ENCODE results near the gene SYNDIG1.

Gene SYNDIG1

DNA sequence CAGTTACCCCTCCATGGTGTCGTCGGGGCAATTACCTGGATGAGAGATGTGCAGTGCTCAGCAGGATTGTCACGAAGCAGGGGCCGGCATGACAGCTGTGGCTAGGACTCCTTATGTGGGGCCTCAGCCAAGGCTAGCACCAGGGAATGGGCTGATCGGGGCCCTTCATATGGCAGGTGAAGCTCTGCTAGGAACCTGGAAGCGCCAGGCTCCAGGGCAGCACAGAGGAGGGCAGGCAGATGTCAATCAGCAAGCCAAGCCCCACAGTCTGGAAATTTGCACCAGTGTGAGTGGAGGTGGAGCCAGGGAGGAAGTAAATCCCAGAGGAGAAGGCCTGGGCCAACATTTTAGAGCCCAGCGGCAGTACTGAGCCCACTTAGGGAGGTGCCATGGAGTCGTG lies 21.2 kb downstream of the SYNDIG1 start:
- H3K36me3 Mint-ChIP-seq (ENCODE audit: low read depth) = no peaks in the 10 kb centered on the region
- H3K27me3 Mint-ChIP-seq = no peaks in the 10 kb centered on the region
- H3K4me3 Mint-ChIP-seq = no peak overlapping the region
- no peaks in the 10 kb centered on the region for H3K4me1 Mint-ChIP-seq (ENCODE audit: low read depth)
- H3K9me3 Mint-ChIP-seq = no peaks in the 10 kb centered on the region
- no peak overlapping the region for H3K27ac Mint-ChIP-seq

DNA sequence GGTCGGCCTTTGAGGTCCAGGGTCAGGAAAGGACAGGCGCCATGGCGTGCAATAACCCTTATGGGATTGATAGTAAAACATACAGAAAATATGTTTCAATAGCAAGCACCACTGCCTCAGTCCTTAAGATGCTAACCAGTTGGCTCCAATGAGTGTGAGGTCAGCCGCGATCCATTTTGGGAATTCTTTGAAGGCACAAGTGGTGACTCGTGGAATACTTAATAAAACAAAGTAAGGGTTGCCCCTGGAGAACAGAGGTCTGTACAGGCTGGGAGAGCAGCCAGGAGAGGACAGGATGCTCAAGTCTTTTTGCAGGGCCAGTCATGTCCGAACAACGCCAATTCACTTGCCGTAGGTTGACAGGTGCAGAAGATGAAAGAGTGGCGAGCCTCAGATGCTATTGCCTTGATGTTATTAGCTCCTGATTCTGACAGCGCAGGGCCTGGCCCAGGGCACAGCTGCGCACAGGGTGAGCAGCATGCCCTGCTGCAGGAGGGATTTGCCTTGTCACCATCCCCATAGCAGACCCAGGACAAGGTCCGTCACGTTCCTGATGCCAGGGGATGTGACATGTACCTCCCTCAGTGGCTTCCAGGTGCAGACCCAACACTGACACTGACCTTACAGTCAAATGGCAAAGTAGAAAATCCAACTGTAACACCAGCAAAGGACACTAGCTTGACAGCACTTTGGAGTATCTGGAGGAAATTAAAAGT lies 21.8 kb downstream of the SYNDIG1 start:
- Mint-ChIP-seq H3K4me3 (no peak overlapping the region), H3K9me3 (no peaks in the 10 kb centered on the region), H3K4me1 (ENCODE audit: low read depth) (no peaks in the 10 kb centered on the region), H3K27ac (no peak overlapping the region), H3K36me3 (ENCODE audit: low read depth) (no peaks in the 10 kb centered on the region), H3K27me3 (no peaks in the 10 kb centered on the region)

DNA sequence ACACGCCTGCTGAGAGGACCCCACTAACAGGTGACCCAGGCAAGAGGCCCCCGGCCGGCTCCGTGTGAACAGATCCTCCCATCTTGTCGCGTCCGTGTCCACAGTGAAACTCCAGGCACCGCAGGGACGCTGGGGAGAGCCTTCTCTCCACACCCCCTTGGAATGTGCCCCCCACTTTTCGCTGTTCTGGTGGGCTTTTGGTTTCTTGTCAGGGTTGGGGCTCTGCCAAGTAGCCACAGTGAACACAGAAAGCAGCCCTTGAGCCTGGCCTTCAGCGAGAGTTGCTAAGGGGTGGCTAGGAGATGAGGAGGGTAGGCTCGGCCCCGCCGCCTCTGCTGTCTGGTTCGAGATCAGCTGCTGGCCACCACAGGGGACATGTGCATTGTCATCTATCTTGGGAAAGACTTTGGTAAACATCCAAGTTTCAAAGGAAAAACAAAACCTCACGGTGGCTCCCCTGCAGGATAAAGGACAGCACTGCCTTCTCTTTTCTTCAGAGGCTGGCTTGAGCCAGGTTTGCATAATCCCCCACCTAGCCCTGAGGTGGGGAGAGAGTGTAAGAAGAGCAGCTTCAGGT lies 22.7 kb downstream of the SYNDIG1 start:
- no peaks in the 10 kb centered on the region for H3K27me3 Mint-ChIP-seq
- no peak overlapping the region for H3K27ac Mint-ChIP-seq
- H3K4me1 Mint-ChIP-seq (ENCODE audit: low read depth) = no peaks in the 10 kb centered on the region
- H3K4me3 Mint-ChIP-seq = no peak overlapping the region
- no peaks in the 10 kb centered on the region for H3K36me3 Mint-ChIP-seq (ENCODE audit: low read depth)
- no peaks in the 10 kb centered on the region for H3K9me3 Mint-ChIP-seq

DNA sequence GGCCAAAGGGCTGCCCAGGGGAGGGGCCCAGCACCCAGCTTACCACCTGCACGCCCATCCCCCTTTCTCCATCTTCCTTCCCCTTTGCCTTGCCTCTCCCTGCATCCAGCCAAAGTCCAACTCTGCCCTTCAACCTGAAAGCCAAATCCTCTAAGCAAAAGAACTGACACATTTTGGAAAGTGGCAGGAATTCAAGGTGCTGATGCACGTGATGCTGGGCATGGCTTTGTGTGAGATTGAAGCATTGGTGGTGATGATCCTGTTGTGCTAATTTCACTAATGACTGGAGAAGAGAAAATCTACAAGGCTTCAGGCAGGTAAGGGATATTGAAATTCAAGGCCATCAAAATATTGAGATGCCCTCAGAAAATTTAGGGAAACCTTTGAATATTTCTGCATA lies 23.3 kb downstream of the SYNDIG1 start:
- H3K9me3 Mint-ChIP-seq = no peaks in the 10 kb centered on the region
- H3K4me1 Mint-ChIP-seq (ENCODE audit: low read depth) = no peaks in the 10 kb centered on the region
- H3K27ac Mint-ChIP-seq = no peak overlapping the region
- H3K27me3 Mint-ChIP-seq = no peaks in the 10 kb centered on the region
- no peak overlapping the region for H3K4me3 Mint-ChIP-seq
- H3K36me3 Mint-ChIP-seq (ENCODE audit: low read depth) = no peaks in the 10 kb centered on the region

- no peak overlapping the region for H3K4me3 Mint-ChIP-seq
- no peaks in the 10 kb centered on the region for H3K4me1 Mint-ChIP-seq (ENCODE audit: low read depth)
- H3K27ac Mint-ChIP-seq = no peak overlapping the region
- no peaks in the 10 kb centered on the region for H3K36me3 Mint-ChIP-seq (ENCODE audit: low read depth)
- no peaks in the 10 kb centered on the region for H3K27me3 Mint-ChIP-seq
- no peaks in the 10 kb centered on the region for H3K9me3 Mint-ChIP-seq
These were observed 23.8 kb downstream of the SYNDIG1 start for GRCh38 chr20:24493181-24493580.

GRCh38 chr20:24493661-24494459 lies 24.4 kb downstream of the SYNDIG1 start:
- Mint-ChIP-seq H3K4me1 (ENCODE audit: low read depth) (no peaks in the 10 kb centered on the region), H3K9me3 (no peaks in the 10 kb centered on the region)

GRCh38 chr20:24494460-24494920 lies 25.1 kb downstream of the SYNDIG1 start:
- Mint-ChIP-seq H3K4me1 (ENCODE audit: low read depth) (no peaks in the 10 kb centered on the region), H3K27me3 (no peaks in the 10 kb centered on the region), H3K9me3 (no peaks in the 10 kb centered on the region), H3K27ac (no peak overlapping the region), H3K36me3 (ENCODE audit: low read depth) (no peaks in the 10 kb centered on the region), H3K4me3 (no peak overlapping the region)

More at GRCh38 chr20:24493661-24494459, 24.4 kb downstream of the SYNDIG1 start:
- no peaks in the 10 kb centered on the region for H3K27me3 Mint-ChIP-seq
- no peak overlapping the region for H3K4me3 Mint-ChIP-seq
- H3K36me3 Mint-ChIP-seq (ENCODE audit: low read depth) = no peaks in the 10 kb centered on the region
- no peak overlapping the region for H3K27ac Mint-ChIP-seq

DNA sequence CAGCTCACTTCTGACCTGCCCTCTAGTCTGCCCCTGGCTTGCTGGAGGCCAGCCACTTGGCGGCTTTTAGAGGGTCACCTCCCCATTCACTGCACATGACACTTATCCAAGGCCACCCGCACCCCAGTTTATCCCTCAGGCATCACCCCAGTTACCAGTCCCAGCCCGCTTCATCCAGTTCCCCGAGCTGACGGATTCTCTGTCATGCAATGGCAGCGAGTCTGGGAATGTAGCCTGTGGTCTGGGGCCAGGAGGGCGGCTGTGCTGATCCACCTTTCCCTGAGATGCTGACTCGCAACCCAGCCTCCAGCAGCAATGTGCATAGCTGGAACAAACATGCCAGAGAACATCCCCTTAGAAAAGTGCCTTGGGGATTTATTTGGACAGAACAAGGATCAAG lies 25.8 kb downstream of the SYNDIG1 start:
- H3K27ac Mint-ChIP-seq = no peak overlapping the region
- no peaks in the 10 kb centered on the region for H3K36me3 Mint-ChIP-seq (ENCODE audit: low read depth)
- no peaks in the 10 kb centered on the region for H3K4me1 Mint-ChIP-seq (ENCODE audit: low read depth)
- H3K4me3 Mint-ChIP-seq = no peak overlapping the region
- H3K9me3 Mint-ChIP-seq = no peaks in the 10 kb centered on the region
- H3K27me3 Mint-ChIP-seq = no peaks in the 10 kb centered on the region

GRCh38 chr20:24497851-24498250 lies 28.4 kb downstream of the SYNDIG1 start:
- Mint-ChIP-seq H3K27ac (no peak overlapping the region), H3K4me3 (no peak overlapping the region), H3K4me1 (ENCODE audit: low read depth) (no peaks in the 10 kb centered on the region), H3K9me3 (no peaks in the 10 kb centered on the region), H3K27me3 (no peaks in the 10 kb centered on the region), H3K36me3 (ENCODE audit: low read depth) (no peaks in the 10 kb centered on the region)

DNA sequence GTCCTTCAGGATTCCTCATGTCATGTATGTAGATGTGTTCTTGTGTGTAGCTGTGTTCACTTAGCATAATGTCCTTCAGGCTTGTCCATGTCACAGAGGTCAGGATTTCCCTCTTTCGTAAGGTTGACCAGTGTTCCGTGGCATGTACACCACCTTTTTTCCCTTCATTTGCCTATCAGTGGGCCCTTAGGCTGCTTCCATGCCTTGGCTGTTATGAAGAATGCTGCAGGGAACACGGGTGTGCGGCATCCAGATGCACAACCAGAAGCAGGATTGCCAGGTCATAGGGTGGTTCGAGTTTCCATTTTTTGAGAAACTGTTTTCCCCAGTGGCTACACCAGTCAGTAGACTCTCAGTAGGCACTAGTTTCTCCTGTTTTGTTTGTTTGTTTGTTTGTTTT lies 29.2 kb downstream of the SYNDIG1 start:
- Mint-ChIP-seq H3K4me3 (no peak overlapping the region), H3K36me3 (ENCODE audit: low read depth) (no peaks in the 10 kb centered on the region), H3K9me3 (no peaks in the 10 kb centered on the region), H3K27ac (no peak overlapping the region), H3K27me3 (no peaks in the 10 kb centered on the region), H3K4me1 (ENCODE audit: low read depth) (no peaks in the 10 kb centered on the region)

- no peaks in the 10 kb centered on the region for H3K9me3 Mint-ChIP-seq
- no peak overlapping the region for H3K4me3 Mint-ChIP-seq
- H3K4me1 Mint-ChIP-seq (ENCODE audit: low read depth) = no peaks in the 10 kb centered on the region
- H3K36me3 Mint-ChIP-seq (ENCODE audit: low read depth) = no peaks in the 10 kb centered on the region
- H3K27ac Mint-ChIP-seq = no peak overlapping the region
- H3K27me3 Mint-ChIP-seq = no peaks in the 10 kb centered on the region
These were observed 30.0 kb downstream of the SYNDIG1 start for GRCh38 chr20:24499472-24499871.

DNA sequence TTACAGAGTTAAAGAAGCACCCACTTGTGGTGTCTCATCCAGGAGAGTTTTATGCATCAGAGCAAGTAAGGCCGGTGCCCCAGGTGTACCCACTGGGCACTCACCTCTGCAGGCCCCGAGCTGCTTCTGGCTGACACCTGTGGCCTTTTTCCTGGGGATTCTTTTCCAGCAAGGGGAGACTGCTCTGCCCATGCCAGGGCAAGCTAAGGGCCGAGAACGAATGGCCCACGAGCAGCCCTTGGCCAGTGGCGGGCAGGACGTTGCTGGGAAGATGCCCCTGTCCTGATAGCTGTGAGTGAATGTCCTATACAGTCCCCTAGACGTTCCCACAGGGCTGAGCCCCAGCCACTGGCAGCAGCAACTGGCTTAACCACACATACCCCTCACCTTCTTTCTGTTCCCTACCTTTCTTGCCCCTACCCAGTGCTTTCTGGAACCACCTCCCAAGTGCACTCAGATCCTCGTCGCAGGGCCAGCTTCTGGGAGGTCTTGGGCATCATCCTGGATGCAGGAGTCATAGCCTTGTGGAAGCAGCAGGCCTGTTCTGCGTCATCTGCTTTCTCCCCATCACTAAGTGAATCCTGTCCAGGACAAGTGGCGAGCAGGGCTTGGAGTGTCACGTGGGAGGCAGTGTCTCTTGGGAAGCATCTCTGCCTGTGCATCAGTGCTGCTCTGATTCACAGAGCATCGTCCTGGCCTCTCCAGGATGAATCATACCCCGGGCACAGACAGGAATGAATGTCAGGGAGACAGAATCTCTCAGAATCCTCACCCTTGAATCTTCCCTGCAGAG lies 32.5 kb downstream of the SYNDIG1 start:
- H3K9me3 Mint-ChIP-seq = no peaks in the 10 kb centered on the region
- H3K4me3 Mint-ChIP-seq = no peak overlapping the region
- H3K36me3 Mint-ChIP-seq (ENCODE audit: low read depth) = no peaks in the 10 kb centered on the region
- no peak overlapping the region for H3K27ac Mint-ChIP-seq
- no peaks in the 10 kb centered on the region for H3K4me1 Mint-ChIP-seq (ENCODE audit: low read depth)
- H3K27me3 Mint-ChIP-seq = no peaks in the 10 kb centered on the region

- H3K36me3 Mint-ChIP-seq (ENCODE audit: low read depth) = no peaks in the 10 kb centered on the region
- H3K9me3 Mint-ChIP-seq = no peaks in the 10 kb centered on the region
- H3K4me1 Mint-ChIP-seq (ENCODE audit: low read depth) = no peaks in the 10 kb centered on the region
- H3K27ac Mint-ChIP-seq = no peak overlapping the region
- no peak overlapping the region for H3K4me3 Mint-ChIP-seq
- H3K27me3 Mint-ChIP-seq = no peaks in the 10 kb centered on the region
These were observed 33.2 kb downstream of the SYNDIG1 start for GRCh38 chr20:24502661-24503060.

- no peak overlapping the region for H3K4me3 Mint-ChIP-seq
- no peak overlapping the region for H3K27ac Mint-ChIP-seq
- no peaks in the 10 kb centered on the region for H3K27me3 Mint-ChIP-seq
- no peaks in the 10 kb centered on the region for H3K36me3 Mint-ChIP-seq (ENCODE audit: low read depth)
- no peaks in the 10 kb centered on the region for H3K9me3 Mint-ChIP-seq
- H3K4me1 Mint-ChIP-seq (ENCODE audit: low read depth) = no peaks in the 10 kb centered on the region
These were observed 34.0 kb downstream of the SYNDIG1 start for GRCh38 chr20:24503352-24503931.

Data from stimulated activated naive CD8-positive, alpha-beta T cell treated with anti-CD3 and anti-CD28 coated beads, Interleukin-15, Interleukin-2, amounts not matched to agents 100 ng/mL and 50 ng/mL, for 24 hours (primary cell).